HepG2 (cell line): ENCODE results near the gene OR7G3. TPM values are rescaled to one million over a fixed set of nuclear protein-coding genes. Genes with fewer than 3 reads are reported as not detected.

Source experiments
- HCFC1 ChIP-seq: fragments of 150-350 bp; IDR thresholded peaks from 2 replicates; pipeline ENCODE4 v1.6.1; 2014; ENCODE audit warnings: low read depth, low read length
- KDM5A ChIP-seq: fragments of 200-600 bp; sonication (generic); IDR thresholded peaks from 2 replicates; pipeline ENCODE4 v1.7.0; 2018; ENCODE audit warnings: antibody characterized with exemption, mild to moderate bottlenecking, low read length, borderline replicate concordance
- NR2F2 ChIP-seq: IDR thresholded peaks from 2 replicates; pipeline ENCODE4 v1.6.1; 2012; ENCODE audit warnings: low read depth, inconsistent platforms, borderline replicate concordance
- POLR2AphosphoS5 ChIP-seq: IDR thresholded peaks from 2 replicates; pipeline ENCODE4 v1.6.1; 2012; ENCODE audit warnings: low read depth, low read length
- SMAD3 ChIP-seq: sonication (generic); formaldehyde crosslinking; IDR thresholded peaks from 2 replicates; pipeline ENCODE4 v1.4.0; 2020; ENCODE audit warnings: missing genetic modification reagents
- TAF1 ChIP-seq: sonication (generic); formaldehyde crosslinking; IDR thresholded peaks from 2 replicates; pipeline ENCODE4 v1.4.0; 2020; ENCODE audit warnings: missing genetic modification reagents
- TBX3 ChIP-seq: fragments of 450-650 bp; IDR thresholded peaks from 2 replicates; pipeline ENCODE4 v1.6.1; 2017; ENCODE audit warnings: antibody characterized with exemption, mild to moderate bottlenecking, inconsistent platforms, borderline replicate concordance
- THAP11 ChIP-seq: IDR thresholded peaks from 2 replicates; pipeline ENCODE4 v1.6.1; 2016; ENCODE audit warnings: missing biosample characterization, missing genetic modification reagents
- TSC22D2 ChIP-seq: sonication (generic); formaldehyde crosslinking; IDR thresholded peaks from 2 replicates; pipeline ENCODE4 v1.5.1; 2020; ENCODE audit warnings: missing genetic modification reagents, mild to moderate bottlenecking, borderline replicate concordance
- ZFAT ChIP-seq: sonication (generic); formaldehyde crosslinking; conservative IDR thresholded peaks from 2 replicates; pipeline ENCODE4 v1.8.1; 2023; ENCODE audit warnings: missing genetic modification reagents, inconsistent platforms
- ZNF274 ChIP-seq: sonication (generic); formaldehyde crosslinking; IDR thresholded peaks from 2 replicates; pipeline ENCODE4 v1.5.1; 2020; ENCODE audit warnings: mild to moderate bottlenecking, missing genetic modification reagents
- ZNF607 ChIP-seq: sonication (generic); formaldehyde crosslinking; IDR thresholded peaks from 2 replicates; pipeline ENCODE4 v1.5.1; 2020; ENCODE audit warnings: missing genetic modification reagents, mild to moderate bottlenecking, borderline replicate concordance
- ZNF737 ChIP-seq: sonication (generic); formaldehyde crosslinking; IDR thresholded peaks from 2 replicates; pipeline ENCODE4 v1.5.0; 2020; ENCODE audit warnings: missing genetic modification reagents, mild to moderate bottlenecking, borderline replicate concordance
- ZSCAN20 ChIP-seq: sonication (generic); formaldehyde crosslinking; IDR thresholded peaks from 2 replicates; pipeline ENCODE4 v1.4.0; 2020; ENCODE audit warnings: missing genetic modification reagents, mild to moderate bottlenecking, borderline replicate concordance
- ZSCAN25 ChIP-seq: sonication (generic); formaldehyde crosslinking; IDR thresholded peaks from 2 replicates; pipeline ENCODE4 v1.8.0; 2022; ENCODE audit warnings: mild to moderate bottlenecking, missing genetic modification reagents
- ZSCAN30 ChIP-seq: sonication (generic); formaldehyde crosslinking; IDR thresholded peaks from 2 replicates; pipeline ENCODE4 v1.5.0; 2020; ENCODE audit warnings: mild to moderate bottlenecking, missing genetic modification reagents
- polyA plus RNA-seq, 8 experiments: library from polyadenylated mRNA; depleted of rRNA in 3 of 8; stranded (reverse) in 7 of 8; unstranded in 1 of 8; fragments of >200 nt; fragmentation: Illumina TruSeq in 4 of 8; extraction: Trizol in 4 of 8; gene quantifications; 2 replicates each; pipeline versions ENCODE4 v1.2.1 to v1.2.3, GENCODE V29; 2011 to 2016; ENCODE audit warnings: low read depth in 4 of 8, missing spikeins in 1 of 8, mixed read lengths in 1 of 8; ENCODE audit not compliant: insufficient read depth in 1 of 8
- total RNA-seq, 5 experiments: library from RNA; depleted of rRNA; stranded (reverse); fragments of >200 nt; fragmentation: Illumina TruSeq; extraction: Trizol; gene quantifications; 2 replicates each; pipeline ENCODE4 v1.2.3, GENCODE V29; 2016; ENCODE audit warnings: low read depth in 1 of 5
- TF ChIP-seq, protein P1 (sequence below): sonication (generic); formaldehyde crosslinking; IDR thresholded peaks from 2 replicates; pipeline ENCODE4 v1.4.0; 2020; ENCODE audit warnings: missing genetic modification reagents
- TF ChIP-seq, protein P2 (sequence below): sonication (generic); formaldehyde crosslinking; IDR thresholded peaks from 2 replicates; pipeline ENCODE4 v1.5.0; 2020; ENCODE audit warnings: missing genetic modification reagents
- TF ChIP-seq, protein P3 (sequence below), 2 experiments: sonication (generic) in 1 of 2; formaldehyde crosslinking in 1 of 2; IDR thresholded peaks; 2 replicates each; pipeline versions ENCODE4 v1.4.0 to v1.6.1; 2016 to 2020; ENCODE audit warnings: borderline replicate concordance in 1 of 2, low read depth in 1 of 2, mild to moderate bottlenecking in 1 of 2, missing genetic modification reagents in 1 of 2
- TF ChIP-seq, protein P4 (sequence below): sonication (generic); formaldehyde crosslinking; IDR thresholded peaks from 2 replicates; pipeline ENCODE4 v1.8.1; 2023; ENCODE audit warnings: mild to moderate bottlenecking, missing genetic modification reagents, borderline replicate concordance
- TF ChIP-seq, protein P5 (sequence below): sonication (generic); formaldehyde crosslinking; IDR thresholded peaks from 2 replicates; pipeline ENCODE4 v1.5.1; 2020; ENCODE audit warnings: missing genetic modification reagents, mild to moderate bottlenecking, borderline replicate concordance

OR7G3 gene
- total and polyA plus RNA-seq, 2 of the 13 experiments (the other 11 are each of a cell fraction or from before 2014, with no cell fraction given): not detected

DNA sequence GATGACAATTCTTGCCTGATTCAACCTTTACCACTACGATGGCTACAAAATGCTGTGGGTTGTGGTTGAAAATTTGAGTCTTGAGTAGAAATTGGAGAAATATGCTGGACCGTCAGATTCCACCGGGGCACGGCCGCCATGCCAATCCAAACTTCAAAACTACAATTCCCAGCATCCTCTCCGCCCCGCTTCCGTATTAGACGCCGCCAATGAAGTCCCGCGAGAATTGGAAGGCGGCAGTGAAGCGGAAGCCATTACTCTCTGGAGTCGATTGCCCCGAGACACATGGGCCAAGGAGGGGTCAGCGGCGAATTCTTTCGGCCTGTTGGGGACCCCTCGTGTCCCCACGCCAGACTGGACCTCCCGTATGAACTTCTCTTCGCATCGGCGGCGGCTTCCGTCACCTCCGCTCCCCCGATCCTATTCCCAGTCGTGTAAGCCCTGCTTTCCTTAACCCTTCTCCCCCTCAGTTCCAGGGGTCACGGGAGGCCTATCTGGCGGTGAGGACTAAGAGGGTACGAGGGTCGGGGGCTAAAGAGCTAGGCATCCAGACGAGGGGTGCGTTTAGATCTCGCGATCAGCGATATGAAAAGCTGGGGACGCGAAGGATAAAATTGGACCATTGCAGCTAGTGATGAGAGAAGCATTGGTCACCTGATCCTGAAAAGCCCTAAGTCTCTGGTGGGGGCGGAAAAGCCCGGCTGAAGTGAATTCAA lies 13.6 kb upstream of the OR7G3 start, which contains the start of gene ZNF317 (continued):
- TF ChIP-seq, protein P1, sequence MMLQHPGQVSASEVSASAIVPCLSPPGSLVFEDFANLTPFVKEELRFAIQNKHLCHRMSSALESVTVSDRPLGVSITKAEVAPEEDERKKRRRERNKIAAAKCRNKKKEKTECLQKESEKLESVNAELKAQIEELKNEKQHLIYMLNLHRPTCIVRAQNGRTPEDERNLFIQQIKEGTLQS (CRISPR knock-in tag): 0 out of 2 replicates have a peak, but pooled peaks have one; percentile 24
- TF ChIP-seq TBX3: no peak
- TF ChIP-seq ZSCAN30: 0 out of 2 replicates have a peak, but pooled peaks have one; percentile 41
- TF ChIP-seq ZNF607 (CRISPR knock-in tag): no peak
- TF ChIP-seq, protein P2, sequence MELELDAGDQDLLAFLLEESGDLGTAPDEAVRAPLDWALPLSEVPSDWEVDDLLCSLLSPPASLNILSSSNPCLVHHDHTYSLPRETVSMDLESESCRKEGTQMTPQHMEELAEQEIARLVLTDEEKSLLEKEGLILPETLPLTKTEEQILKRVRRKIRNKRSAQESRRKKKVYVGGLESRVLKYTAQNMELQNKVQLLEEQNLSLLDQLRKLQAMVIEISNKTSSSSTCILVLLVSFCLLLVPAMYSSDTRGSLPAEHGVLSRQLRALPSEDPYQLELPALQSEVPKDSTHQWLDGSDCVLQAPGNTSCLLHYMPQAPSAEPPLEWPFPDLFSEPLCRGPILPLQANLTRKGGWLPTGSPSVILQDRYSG (CRISPR knock-in tag): 0 out of 2 replicates have a peak, but pooled peaks have one; percentile 36
- peak; percentile 94 for TF ChIP-seq ZNF737 (CRISPR knock-in tag)
- no peak for TF ChIP-seq SMAD3 (CRISPR knock-in tag)
- TF ChIP-seq ZSCAN20 (CRISPR knock-in tag): no peak
- TF ChIP-seq HCFC1: peak; percentile 93
- TF ChIP-seq ZNF274 (CRISPR knock-in tag): peak; percentile 67; the same call in 1 of the 2 replicates
- TF ChIP-seq THAP11 (CRISPR knock-in tag): peak; percentile 100
- peak; percentile 89 for TF ChIP-seq TAF1
- TF ChIP-seq ZFAT (CRISPR knock-in tag): no peak
- 0 out of 2 replicates have a peak, but pooled peaks have one; percentile 63 for TF ChIP-seq TSC22D2
- peak; percentile 95 for TF ChIP-seq POLR2AphosphoS5
- TF ChIP-seq, protein P3, sequence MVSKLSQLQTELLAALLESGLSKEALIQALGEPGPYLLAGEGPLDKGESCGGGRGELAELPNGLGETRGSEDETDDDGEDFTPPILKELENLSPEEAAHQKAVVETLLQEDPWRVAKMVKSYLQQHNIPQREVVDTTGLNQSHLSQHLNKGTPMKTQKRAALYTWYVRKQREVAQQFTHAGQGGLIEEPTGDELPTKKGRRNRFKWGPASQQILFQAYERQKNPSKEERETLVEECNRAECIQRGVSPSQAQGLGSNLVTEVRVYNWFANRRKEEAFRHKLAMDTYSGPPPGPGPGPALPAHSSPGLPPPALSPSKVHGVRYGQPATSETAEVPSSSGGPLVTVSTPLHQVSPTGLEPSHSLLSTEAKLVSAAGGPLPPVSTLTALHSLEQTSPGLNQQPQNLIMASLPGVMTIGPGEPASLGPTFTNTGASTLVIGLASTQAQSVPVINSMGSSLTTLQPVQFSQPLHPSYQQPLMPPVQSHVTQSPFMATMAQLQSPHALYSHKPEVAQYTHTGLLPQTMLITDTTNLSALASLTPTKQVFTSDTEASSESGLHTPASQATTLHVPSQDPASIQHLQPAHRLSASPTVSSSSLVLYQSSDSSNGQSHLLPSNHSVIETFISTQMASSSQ (IDR thresholded peaks at IDR 0.05; ENCODE audit: low read depth): 0 out of 2 replicates have a peak, but pooled peaks have one; percentile 39
- TF ChIP-seq, protein P3 (CRISPR knock-in tag; IDR thresholded peaks at IDR 0.05; ENCODE audit: borderline replicate concordance): no peak; the same call in 1 of the 2 replicates
- no peak for TF ChIP-seq ZSCAN25
- TF ChIP-seq, protein P4, sequence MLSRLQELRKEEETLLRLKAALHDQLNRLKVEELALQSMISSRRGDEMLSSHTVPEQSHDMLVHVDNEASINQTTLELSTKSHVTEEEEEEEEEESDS (CRISPR knock-in tag): no peak
- TF ChIP-seq, protein P5, sequence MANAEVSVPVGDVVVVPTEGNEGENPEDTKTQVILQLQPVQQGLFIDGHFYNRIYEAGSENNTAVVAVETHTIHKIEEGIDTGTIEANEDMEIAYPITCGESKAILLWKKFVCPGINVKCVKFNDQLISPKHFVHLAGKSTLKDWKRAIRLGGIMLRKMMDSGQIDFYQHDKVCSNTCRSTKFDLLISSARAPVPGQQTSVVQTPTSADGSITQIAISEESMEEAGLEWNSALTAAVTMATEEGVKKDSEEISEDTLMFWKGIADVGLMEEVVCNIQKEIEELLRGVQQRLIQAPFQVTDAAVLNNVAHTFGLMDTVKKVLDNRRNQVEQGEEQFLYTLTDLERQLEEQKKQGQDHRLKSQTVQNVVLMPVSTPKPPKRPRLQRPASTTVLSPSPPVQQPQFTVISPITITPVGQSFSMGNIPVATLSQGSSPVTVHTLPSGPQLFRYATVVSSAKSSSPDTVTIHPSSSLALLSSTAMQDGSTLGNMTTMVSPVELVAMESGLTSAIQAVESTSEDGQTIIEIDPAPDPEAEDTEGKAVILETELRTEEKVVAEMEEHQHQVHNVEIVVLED (CRISPR knock-in tag): peak; percentile 94
- TF ChIP-seq KDM5A: peak; percentile 88
- peak; percentile 54; the same call in 1 of the 2 replicates for TF ChIP-seq NR2F2
